ENCODE data around the gene HSF5. TPM values are rescaled to one million over a fixed set of nuclear protein-coding genes. Genes with fewer than 3 reads are reported as not detected.

Gene HSF5
- total RNA-seq, 2 donors from 2014 or later = 1.2 to 2.6 TPM

- no peak overlapping the region for H3K4me3 Mint-ChIP-seq
- peaks cover 17% of the 10 kb centered on the region for H3K4me1 Mint-ChIP-seq
- ATAC-seq (replicated peaks) = no peak
Observed at GRCh38 chr17:58383892-58384462, 104.2 kb downstream of the HSF5 start.

DNA sequence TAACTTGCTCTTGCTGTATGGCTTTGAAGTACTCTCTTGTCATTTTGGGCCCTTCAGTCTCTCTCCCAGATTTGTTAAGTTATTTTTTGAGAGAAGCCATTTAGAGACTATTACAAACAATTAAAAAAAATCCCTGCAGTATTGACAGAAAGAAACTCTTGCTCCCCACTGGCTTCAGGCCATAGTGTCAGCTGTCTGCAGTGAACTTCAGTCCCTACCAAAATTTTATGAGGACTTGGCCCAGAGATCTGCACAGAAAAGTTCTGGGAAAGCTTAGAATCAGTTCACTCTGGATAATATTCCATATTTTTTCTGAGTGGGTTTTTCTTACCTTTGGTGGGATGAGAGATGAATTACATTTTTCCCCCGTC, 105.4 kb downstream of the HSF5 start:
- H3K27ac Mint-ChIP-seq = peak overlapping the region; percentile 39
- H3K4me3 Mint-ChIP-seq = peak overlapping the region; percentile 33
- H3K4me1 Mint-ChIP-seq = peaks cover 17% of the 10 kb centered on the region
- no peak for ATAC-seq (replicated peaks)
- H3K36me3 Mint-ChIP-seq (ENCODE audit: low read depth) = no peaks in the 10 kb centered on the region
- no peaks in the 10 kb centered on the region for H3K9me3 Mint-ChIP-seq
- no peaks in the 10 kb centered on the region for H3K27me3 Mint-ChIP-seq

More at GRCh38 chr17:58383892-58384462, 104.2 kb downstream of the HSF5 start:
- Mint-ChIP-seq H3K27me3 (no peaks in the 10 kb centered on the region), H3K9me3 (no peaks in the 10 kb centered on the region), H3K27ac (no peak overlapping the region), H3K36me3 (ENCODE audit: low read depth) (no peaks in the 10 kb centered on the region)

DNA sequence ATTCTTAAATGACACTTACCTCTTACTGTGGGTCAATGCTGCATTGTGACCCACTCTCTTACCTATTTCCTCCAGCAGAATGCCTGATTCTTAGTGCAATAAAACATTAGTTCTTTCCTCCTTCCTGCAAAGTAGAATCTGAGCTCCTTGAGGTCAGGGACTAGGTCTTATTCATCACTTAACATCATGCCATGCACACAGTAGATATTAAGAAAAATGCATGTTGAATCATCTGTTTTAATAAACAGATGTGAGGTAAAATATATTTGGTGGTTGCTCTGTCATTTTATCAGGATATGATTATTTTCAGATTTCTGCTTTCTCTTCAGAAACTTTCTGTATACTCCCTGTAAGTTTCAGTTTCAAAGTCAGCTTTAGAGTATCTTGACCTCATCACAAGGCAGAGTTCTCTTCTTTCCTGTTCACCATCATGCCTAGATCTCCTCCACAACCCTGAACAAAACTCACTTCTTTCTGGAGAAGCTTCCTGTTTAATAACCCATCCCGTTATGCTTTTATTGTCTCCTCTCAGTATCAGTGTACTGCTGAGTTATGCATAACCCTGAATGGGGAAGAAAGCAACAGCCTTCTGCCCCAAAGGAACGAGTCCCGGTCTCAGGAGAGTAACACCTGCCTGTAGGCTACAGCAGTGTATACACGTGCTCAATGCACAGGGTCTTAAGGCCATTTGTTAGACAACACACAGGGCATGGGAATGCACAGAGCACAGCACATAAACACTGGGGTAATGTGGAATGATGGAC, 105.9 kb downstream of the HSF5 start:
- no peaks in the 10 kb centered on the region for H3K9me3 Mint-ChIP-seq
- ATAC-seq (replicated peaks) = peak; percentile 91
- peak overlapping the region; percentile 33 for H3K4me3 Mint-ChIP-seq
- H3K27me3 Mint-ChIP-seq = no peaks in the 10 kb centered on the region
- H3K4me1 Mint-ChIP-seq = peaks cover 17% of the 10 kb centered on the region
- peak overlapping the region; percentile 39 for H3K27ac Mint-ChIP-seq
- no peaks in the 10 kb centered on the region for H3K36me3 Mint-ChIP-seq (ENCODE audit: low read depth)

DNA sequence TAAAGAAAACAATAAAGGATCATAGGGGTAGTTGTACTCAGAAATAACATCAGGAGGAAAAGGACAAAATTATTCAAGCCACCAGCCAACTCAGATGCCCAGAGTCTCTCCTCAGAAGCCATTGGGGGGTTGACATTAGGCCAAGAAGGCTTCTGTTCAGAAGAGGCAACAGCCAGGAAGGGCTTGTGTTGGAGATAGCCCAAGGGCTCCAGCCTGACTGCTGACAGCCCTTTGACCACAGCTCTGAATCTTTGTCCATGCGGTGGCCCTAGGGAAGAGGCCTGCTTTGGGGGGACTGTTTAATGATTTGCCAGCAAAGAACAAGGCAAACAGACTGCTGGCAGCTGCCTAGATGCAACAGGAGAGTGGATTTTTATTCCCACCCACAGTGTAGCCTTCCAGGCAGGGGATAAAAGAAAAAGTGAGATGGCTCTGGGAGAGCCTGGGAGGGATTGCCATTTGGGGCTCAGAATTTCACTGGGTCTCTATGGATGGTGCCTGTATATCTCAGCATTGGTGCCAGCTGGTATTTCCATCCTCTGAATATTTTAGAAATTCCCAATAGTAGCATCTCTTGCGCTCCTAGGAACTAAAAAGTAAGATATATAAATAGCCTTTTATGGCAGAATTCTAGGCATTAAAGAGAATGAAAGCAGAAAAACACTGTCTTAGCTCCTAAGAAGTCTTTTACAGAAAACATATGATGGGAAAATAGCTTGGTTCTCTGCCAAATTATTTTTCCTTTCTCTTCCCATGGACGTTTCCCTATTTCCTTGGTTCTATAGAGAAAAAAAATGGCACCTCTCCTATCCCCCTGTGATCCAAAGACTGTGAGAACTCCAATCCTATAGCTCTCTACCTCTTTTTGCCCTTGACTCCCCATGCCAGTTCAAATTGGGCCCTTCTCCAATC, 106.8 kb downstream of the HSF5 start:
- Mint-ChIP-seq H3K4me1 (peaks cover 17% of the 10 kb centered on the region), H3K4me3 (peak overlapping the region; percentile 33), H3K36me3 (ENCODE audit: low read depth) (no peaks in the 10 kb centered on the region), H3K27me3 (no peaks in the 10 kb centered on the region), H3K27ac (peak overlapping the region; percentile 65), H3K9me3 (no peaks in the 10 kb centered on the region)
- no peak for ATAC-seq (replicated peaks)

DNA sequence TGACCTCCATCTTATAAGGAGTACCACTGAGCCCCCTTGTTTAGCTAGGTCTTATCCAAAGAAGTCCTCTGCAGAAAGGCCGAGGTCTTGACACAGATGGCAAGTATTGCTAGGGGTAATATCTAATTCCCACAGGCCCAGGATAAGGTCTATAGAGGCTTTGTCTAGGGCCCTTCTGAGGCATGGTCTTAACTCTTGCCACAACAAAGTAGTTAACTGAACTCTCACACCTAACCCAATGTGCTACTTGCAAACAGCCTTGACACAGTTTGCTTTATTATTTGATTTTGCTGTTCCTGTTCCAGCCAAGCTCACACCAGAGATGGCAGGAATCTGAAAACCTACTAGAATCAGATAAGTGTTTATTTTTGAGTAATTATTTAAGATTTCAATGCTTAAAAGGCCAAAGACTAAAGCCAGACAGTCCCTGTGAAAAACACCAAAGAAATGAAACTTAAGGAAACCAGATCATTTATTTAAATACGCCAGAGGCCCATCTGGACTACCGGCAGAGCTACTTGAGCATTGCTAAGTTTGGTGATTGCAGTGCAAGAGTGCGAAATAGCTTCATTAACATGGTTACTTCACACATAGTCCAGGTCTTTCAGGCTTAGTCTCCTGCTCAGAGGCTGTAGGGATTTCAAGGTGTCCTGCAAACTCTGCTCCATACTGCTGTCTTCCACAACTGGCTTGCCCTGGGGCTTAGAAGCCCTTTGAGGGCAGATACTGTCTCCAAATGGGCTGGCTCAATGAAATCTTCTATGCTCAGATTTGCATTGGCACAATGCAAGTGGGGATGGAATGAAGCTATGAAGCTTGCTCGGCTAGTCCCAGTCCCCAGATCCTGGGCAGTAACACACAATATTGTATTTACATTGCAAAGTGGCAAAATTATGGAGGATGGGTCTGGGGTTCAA, 107.7 kb downstream of the HSF5 start:
- no peak overlapping the region for H3K27ac Mint-ChIP-seq
- H3K4me1 Mint-ChIP-seq = peaks cover 17% of the 10 kb centered on the region

DNA sequence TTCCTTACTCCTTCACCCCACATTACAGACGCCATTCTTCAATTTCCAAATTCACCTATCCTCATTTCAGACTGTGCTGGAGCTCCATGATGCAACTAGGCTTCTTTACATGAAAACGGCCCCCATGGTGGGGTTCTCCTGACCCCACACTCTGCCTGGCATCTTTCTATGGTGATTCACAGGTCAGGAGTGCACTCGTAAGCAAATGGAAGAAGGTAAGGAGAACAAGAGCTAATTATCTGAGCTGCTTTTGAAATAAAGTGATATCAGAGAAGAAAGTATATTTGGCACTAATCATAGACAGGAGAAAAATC, 108.7 kb downstream of the HSF5 start:
- no peaks in the 10 kb centered on the region for H3K36me3 Mint-ChIP-seq (ENCODE audit: low read depth)
- H3K4me3 Mint-ChIP-seq = peak overlapping the region; percentile 45
- peak overlapping the region; percentile 67 for H3K27ac Mint-ChIP-seq
- no peaks in the 10 kb centered on the region for H3K27me3 Mint-ChIP-seq
- H3K9me3 Mint-ChIP-seq = no peaks in the 10 kb centered on the region
- H3K4me1 Mint-ChIP-seq = peaks cover 17% of the 10 kb centered on the region
- no peak for ATAC-seq (replicated peaks)

More for the DNA sequence above, 107.7 kb downstream of the HSF5 start:
- Mint-ChIP-seq H3K36me3 (ENCODE audit: low read depth) (no peaks in the 10 kb centered on the region), H3K4me3 (no peak overlapping the region), H3K27me3 (no peaks in the 10 kb centered on the region), H3K9me3 (no peaks in the 10 kb centered on the region)
- no peak for ATAC-seq (replicated peaks)

DNA sequence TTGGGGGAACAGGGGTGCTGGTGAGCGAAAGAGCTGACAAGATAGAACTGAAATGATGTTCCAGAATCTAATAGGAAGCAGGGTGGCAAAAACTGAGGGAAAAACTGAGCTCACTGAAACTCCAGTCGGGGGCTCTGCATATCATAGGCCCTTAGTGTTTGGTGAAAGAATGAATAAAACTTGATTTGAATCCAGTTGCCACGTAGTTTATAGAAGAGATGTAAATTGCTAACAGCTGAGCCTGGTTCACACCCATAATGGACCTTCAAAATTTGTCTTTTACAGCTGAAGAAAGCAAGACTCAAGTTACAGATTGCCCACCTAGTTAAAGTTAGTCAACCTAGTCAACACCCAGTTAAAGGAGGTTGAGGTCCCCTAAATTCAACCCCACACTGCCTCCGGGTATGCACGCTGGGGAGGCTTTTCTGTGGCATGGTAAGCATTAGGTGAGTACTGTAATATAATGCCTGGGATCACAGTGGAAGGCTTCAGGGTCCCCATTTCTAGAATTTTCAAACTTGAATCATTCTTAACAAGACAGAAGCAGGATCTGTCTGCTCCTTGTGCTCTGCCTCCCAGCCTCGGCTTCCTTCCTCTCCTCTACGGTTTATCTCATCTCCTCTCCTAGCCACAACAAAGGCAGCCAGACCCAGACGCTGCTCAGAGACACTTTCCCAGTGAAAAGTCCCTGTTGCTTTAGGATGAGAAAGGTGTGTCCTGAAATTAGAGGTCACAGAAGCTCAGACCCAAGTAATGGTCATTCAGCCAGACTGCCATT, 109.3 kb downstream of the HSF5 start:
- Mint-ChIP-seq H3K4me3 (peak overlapping the region; percentile 45), H3K36me3 (ENCODE audit: low read depth) (no peaks in the 10 kb centered on the region), H3K4me1 (peaks cover 17% of the 10 kb centered on the region), H3K9me3 (no peaks in the 10 kb centered on the region), H3K27me3 (no peaks in the 10 kb centered on the region), H3K27ac (peak overlapping the region; percentile 67)
- no peak for ATAC-seq (replicated peaks)

GRCh38 chr17:58377661-58378060, 110.5 kb downstream of the HSF5 start:
- no peak for ATAC-seq (replicated peaks)
- no peaks in the 10 kb centered on the region for H3K9me3 Mint-ChIP-seq
- no peak overlapping the region for H3K27ac Mint-ChIP-seq
- H3K4me1 Mint-ChIP-seq = peaks cover 16% of the 10 kb centered on the region
- no peak overlapping the region for H3K4me3 Mint-ChIP-seq
- no peaks in the 10 kb centered on the region for H3K27me3 Mint-ChIP-seq
- H3K36me3 Mint-ChIP-seq (ENCODE audit: low read depth) = no peaks in the 10 kb centered on the region

DNA sequence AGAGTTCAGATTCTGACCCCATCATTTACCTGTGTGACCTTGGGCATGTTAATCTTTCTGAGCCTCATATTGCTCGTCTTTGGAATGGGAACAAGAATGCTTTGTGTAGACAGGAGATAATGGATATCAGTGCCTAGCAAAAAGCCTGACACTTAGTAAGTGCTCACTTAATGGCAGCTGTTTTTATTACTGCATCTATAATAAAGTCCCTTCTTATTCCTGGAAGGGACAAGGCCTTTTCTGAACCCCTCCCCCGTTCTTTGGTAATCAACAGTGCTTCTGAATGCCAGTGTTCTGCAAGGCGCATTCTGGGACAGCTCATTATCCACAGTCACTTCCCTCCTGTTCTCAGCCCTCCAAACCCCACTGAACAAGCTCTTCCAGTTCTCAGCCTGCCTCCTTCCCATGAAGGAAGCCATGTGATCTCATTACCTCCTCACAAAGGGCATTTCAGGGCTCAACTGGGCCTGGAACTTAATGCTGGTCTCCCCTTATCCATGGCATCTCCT, 111.1 kb downstream of the HSF5 start:
- Mint-ChIP-seq H3K4me3 (no peak overlapping the region), H3K27me3 (no peaks in the 10 kb centered on the region), H3K4me1 (peaks cover 11% of the 10 kb centered on the region), H3K9me3 (no peaks in the 10 kb centered on the region), H3K27ac (no peak overlapping the region), H3K36me3 (ENCODE audit: low read depth) (no peaks in the 10 kb centered on the region)
- ATAC-seq (replicated peaks) = no peak

DNA sequence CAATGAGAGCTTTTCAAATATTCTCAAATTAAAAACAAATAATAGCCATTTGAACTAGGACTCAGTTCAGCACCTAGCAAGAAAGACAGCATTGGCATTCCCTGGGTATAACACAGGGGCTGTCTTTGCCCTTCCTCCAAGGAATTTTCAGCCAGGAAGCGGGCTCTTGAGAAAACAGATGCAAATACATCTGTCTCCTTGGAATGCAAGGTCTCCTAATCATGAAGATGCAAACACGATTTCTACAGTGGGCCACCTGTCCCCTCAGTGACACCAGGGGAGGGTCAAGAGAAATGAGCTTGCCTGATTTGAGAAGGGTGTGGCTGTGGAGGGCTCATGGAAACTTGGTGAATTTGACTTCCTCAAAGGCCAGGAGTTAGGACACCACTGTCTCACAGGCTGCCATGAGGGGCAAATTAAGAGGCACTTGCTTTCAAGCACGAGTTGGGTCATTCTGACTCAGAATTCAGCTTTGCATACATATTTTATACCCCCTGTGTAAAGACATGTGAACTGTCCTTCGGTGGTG, 111.7 kb downstream of the HSF5 start:
- H3K27me3 Mint-ChIP-seq = no peaks in the 10 kb centered on the region
- no peak overlapping the region for H3K4me3 Mint-ChIP-seq
- H3K36me3 Mint-ChIP-seq (ENCODE audit: low read depth) = no peaks in the 10 kb centered on the region
- no peak overlapping the region for H3K27ac Mint-ChIP-seq
- no peaks in the 10 kb centered on the region for H3K9me3 Mint-ChIP-seq
- peaks cover 7% of the 10 kb centered on the region for H3K4me1 Mint-ChIP-seq
- ATAC-seq (replicated peaks) = no peak

- peaks cover 7% of the 10 kb centered on the region for H3K4me1 Mint-ChIP-seq
- no peaks in the 10 kb centered on the region for H3K36me3 Mint-ChIP-seq (ENCODE audit: low read depth)
- no peak overlapping the region for H3K27ac Mint-ChIP-seq
Observed at GRCh38 chr17:58375811-58376210, 112.4 kb downstream of the HSF5 start.

DNA sequence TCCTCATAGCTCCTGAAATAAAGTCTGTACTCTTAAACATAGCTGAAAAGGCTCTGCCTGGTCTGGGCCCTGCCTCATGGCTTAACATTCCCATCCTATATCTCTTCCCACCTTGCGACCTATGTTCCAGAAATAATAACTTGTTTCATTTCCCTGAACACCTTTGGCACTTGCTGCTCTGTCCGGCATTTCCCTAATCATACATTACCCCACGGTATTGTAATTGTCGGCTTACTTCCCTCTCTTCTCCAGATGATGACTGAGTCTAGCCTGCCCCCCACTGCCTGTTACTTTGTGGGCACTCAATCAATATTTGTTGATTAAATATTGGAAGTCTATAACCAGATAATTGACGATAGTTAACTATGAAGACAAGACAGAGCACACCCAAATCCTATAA, 113.0 kb downstream of the HSF5 start:
- no peaks in the 10 kb centered on the region for H3K9me3 Mint-ChIP-seq
- ATAC-seq (replicated peaks) = no peak
- H3K4me3 Mint-ChIP-seq = no peak overlapping the region
- no peak overlapping the region for H3K27ac Mint-ChIP-seq
- peaks cover 7% of the 10 kb centered on the region for H3K4me1 Mint-ChIP-seq
- no peaks in the 10 kb centered on the region for H3K36me3 Mint-ChIP-seq (ENCODE audit: low read depth)
- no peaks in the 10 kb centered on the region for H3K27me3 Mint-ChIP-seq

More at GRCh38 chr17:58375811-58376210, 112.4 kb downstream of the HSF5 start:
- H3K9me3 Mint-ChIP-seq = no peaks in the 10 kb centered on the region
- no peaks in the 10 kb centered on the region for H3K27me3 Mint-ChIP-seq
- ATAC-seq (replicated peaks) = no peak
- H3K4me3 Mint-ChIP-seq = no peak overlapping the region

- ATAC-seq (replicated peaks) = no peak
Observed at GRCh38 chr17:58373923-58374322, 114.3 kb downstream of the HSF5 start.

More at GRCh38 chr17:58373923-58374322, 114.3 kb downstream of the HSF5 start:
- peak overlapping the region; percentile 1 for H3K27ac Mint-ChIP-seq
- H3K9me3 Mint-ChIP-seq = no peaks in the 10 kb centered on the region
- H3K27me3 Mint-ChIP-seq = no peaks in the 10 kb centered on the region
- H3K4me3 Mint-ChIP-seq = no peak overlapping the region
- H3K36me3 Mint-ChIP-seq (ENCODE audit: low read depth) = no peaks in the 10 kb centered on the region
- H3K4me1 Mint-ChIP-seq = no peaks in the 10 kb centered on the region
